ENCODE results near the gene KCNN3.

The KCNN3 gene

DNA sequence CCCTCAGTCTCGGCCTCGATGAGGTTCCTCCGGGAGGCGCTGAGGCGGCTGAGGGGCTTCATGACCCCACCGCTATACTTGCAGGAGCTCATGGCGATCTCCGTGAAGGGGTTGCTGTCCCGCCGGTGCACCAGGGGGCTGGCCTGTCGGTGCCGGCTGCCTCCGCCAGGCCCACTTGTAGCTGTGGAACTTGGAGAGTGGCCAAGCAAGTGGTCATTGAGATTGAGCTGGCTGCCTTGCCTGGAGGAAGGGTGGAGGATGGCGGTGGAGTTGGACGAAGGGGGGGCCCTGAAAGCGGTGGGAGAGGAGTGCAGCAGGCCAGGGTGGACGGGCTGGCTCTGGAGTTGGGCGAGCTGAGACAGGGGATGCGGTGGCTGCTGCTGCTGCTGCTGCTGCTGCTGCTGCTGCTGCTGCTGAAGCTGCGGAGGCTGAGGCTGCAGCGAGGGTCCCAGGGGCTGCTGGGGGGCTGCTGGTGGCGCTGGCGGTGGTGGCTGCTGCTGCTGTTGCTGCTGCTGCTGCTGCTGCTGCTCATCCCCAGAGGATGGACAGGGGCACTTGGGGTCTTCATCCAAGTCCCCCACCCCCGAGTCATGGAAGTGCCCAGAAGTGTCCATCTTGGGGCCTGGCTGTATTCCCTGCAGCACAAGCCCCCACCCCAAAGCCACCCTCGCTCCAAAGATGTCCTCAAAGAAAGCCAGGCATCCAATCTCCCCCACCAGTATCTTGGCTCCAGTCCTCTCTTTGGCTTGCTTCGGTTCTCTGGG, 548 bp downstream of the KCNN3 start:
- Mint-ChIP-seq H3K9me3 (no peaks in the 10 kb centered on the region), H3K36me3 (ENCODE audit: low read depth) (no peaks in the 10 kb centered on the region), H3K4me1 (ENCODE audit: low read depth) (peaks cover 29% of the 10 kb centered on the region), H3K4me3 (no peak overlapping the region), H3K27ac (no peak overlapping the region), H3K27me3 (ENCODE audit: low read depth) (peaks cover 34% of the 10 kb centered on the region)

DNA sequence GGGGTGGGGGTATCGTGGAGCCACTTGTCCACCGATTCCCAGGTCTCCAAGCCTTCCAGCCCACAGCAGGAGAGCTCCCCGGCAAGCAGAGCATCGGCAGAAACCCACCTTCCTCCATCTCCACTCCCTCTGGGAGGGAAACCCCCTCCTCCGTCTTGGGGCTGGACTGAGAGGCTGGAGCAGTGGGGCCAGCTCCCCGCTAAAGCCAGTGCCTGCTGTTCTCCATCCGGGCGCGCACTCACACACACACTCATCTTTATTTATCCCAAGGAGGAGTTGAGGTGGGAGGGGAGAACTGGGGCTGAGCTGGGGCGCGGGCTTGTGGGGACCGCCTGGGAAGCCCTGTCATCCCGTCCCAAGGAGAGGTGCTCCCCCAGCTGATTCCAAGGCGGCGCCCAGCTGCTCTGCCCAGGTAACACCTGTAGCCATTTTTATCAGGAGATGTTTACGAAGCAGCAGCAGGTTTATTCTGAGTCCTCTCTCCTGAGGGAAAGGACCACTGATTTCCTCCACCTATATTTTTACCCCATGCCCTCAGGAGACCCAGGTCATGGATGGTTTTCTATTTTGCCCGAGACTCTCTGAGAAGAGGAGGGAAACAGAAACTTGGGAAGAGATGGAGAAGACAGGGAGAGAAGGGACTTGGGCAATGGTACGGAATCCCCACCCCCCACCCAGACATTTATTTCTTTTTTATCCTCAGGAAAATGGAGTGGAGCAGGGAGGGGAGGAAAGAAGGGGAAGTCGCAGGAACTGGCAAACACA, 2.1 kb downstream of the KCNN3 start:
- Mint-ChIP-seq H3K27me3 (ENCODE audit: low read depth) (peaks cover 34% of the 10 kb centered on the region), H3K27ac (no peak overlapping the region), H3K36me3 (ENCODE audit: low read depth) (no peaks in the 10 kb centered on the region), H3K9me3 (no peaks in the 10 kb centered on the region), H3K4me1 (ENCODE audit: low read depth) (peaks cover 24% of the 10 kb centered on the region), H3K4me3 (no peak overlapping the region)

DNA sequence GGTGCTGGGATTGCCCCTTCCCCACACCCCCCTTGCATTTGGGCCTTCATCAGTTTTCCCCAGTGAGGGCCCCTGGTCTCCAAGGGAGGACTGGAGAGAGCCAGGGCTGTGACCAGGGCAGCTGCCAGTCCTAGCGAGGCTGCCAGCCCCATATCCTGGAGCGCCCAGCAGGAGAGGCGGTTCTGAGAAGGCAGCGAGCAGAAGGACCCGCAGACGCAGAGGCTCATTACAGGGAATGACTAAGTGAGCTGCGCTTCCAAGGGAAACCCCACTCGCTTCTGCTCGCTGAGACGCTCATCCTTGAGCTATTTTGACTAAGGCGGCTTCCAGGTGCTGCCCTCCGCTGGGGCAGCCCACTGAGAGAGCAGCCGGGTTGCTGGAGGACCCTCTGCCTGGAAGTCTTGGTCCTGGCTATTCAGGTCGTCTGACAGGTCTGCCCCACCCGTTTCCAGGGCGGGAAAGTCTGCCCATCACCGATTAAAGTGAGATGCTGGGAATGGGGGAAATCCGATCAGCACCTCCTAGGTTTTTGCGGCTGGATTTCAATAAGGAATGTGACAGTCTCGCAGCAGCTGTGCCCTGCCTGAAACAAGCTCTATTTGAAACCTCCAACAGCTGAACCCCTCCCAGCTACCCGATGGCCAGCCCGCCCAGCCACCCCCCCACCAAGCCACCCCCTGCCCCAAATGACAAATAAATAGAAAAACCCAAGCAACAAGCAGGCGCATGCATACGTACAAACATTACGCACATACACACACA, 2.8 kb downstream of the KCNN3 start:
- Mint-ChIP-seq H3K36me3 (ENCODE audit: low read depth) (no peaks in the 10 kb centered on the region), H3K4me3 (no peak overlapping the region), H3K9me3 (no peaks in the 10 kb centered on the region), H3K27ac (no peak overlapping the region), H3K4me1 (ENCODE audit: low read depth) (peaks cover 24% of the 10 kb centered on the region), H3K27me3 (ENCODE audit: low read depth) (peaks cover 34% of the 10 kb centered on the region)

DNA sequence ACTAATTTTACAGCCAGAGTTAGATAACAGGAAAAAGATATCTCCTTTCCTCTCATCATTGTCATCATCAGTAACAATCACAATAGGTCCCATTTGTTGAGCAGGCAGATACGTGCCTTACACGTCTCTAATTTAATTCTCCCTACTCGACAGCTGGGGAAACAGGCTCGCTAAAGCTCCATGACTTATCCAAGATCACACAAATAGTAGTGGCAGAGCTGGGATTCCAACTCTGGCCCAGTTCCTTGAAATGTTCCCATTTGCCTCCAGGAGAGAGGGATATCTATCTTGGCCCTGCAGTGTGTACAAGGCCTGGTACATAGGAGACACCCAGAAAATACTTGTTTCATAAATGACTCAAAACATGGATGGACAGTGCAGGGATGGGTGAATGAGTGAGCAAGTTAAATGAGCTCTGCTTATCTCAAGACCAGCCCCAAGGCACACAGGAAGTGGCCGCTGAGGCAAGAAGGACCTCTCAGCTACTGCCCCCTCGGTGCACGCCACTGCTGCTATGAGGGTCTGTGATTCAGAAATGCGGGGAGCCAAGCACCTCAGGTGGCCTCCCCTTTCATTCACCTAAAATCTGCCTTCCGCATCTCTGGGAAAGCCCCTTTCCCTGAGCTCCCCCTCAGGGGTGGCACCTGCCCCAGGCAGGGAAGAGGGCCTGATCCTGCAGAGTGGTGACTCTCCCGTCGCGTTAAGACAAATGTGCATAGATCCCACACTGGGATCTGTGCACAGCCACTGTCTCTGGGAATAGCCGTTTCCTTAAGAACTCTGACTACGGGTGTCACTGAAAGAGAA, 3.6 kb downstream of the KCNN3 start:
- H3K27ac Mint-ChIP-seq = no peak overlapping the region
- no peaks in the 10 kb centered on the region for H3K9me3 Mint-ChIP-seq
- H3K4me1 Mint-ChIP-seq (ENCODE audit: low read depth) = peaks cover 20% of the 10 kb centered on the region
- H3K27me3 Mint-ChIP-seq (ENCODE audit: low read depth) = peaks cover 34% of the 10 kb centered on the region
- H3K4me3 Mint-ChIP-seq = no peak overlapping the region
- H3K36me3 Mint-ChIP-seq (ENCODE audit: low read depth) = no peaks in the 10 kb centered on the region

DNA sequence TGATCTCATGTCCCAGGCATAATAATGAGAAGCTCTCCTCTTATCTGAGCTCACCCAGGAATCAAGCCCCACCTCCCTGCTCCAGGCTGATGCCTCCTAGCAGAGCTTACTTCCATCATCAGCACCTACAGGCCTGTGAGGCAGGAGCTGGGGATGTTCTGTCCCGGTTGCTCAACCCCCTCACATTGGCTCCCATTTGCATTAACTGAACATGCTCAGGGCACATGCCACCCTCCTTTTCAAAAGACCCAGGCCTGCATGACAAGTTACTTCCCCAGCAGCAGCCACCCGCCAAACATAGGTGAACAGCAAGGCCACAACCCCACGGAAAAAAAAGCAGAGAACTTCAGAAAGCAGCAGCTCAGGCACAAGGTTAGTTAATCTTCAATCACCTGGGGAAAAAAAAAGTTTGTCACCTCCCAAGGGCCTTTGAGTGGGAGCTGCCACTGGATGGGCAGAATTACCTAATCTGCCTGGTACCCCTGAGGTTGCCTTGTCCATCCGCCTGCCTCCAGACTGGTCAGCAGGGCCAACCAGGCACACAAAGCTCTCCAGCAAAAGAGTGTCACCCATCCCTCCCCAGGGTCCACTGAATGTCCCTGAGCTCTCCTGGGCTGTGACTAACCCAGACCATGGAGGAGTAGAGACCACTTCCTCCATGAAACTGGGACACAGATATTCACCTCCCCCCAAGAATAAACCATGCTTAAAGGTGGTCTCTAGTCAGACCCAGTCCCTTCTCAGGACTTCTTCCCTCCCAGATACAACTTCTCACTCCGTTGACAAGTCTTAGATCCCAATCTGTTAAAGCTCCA, 4.4 kb downstream of the KCNN3 start:
- Mint-ChIP-seq H3K27ac (no peak overlapping the region), H3K4me3 (no peak overlapping the region), H3K9me3 (no peaks in the 10 kb centered on the region), H3K27me3 (ENCODE audit: low read depth) (peaks cover 34% of the 10 kb centered on the region), H3K36me3 (ENCODE audit: low read depth) (no peaks in the 10 kb centered on the region), H3K4me1 (ENCODE audit: low read depth) (peaks cover 13% of the 10 kb centered on the region)

DNA sequence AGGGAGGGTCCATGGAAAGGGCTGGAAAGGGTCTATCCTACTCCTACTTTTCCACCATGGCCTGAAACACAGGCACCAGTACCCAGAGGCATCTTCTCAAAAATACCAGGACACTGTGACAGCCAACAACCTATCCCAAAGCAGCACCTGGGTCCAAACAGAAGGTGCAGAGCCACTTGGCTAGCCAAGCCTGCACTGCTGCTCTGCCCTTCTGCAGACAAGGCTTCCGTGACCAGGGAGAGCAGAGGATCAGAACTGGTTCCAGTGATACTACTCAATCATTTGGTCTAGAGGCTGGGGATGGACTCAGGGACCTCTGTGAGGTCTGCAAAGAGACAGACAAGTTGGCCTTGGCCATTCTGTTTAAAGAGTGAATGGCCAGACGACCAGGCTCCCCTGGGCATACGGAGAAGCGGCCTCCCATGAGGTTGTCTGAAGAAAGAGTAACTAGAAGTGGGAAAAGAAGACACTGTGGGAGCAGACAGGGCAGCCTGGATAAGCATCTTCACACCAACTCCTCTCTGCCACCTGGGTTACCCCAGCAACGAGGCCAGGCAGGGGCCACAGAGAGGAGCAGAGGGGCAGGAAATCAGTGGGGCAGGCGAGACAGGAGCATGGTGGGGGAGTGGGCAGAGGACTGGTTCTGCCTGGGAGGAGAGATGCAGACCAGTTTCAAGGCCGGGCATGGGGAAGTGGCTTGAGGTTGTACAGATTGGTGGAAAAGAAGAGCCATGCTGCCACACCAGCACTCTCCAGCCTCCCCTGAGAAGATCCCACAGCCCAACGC, 5.7 kb downstream of the KCNN3 start:
- no peaks in the 10 kb centered on the region for H3K36me3 Mint-ChIP-seq (ENCODE audit: low read depth)
- no peak overlapping the region for H3K4me3 Mint-ChIP-seq
- no peak overlapping the region for H3K27ac Mint-ChIP-seq
- H3K4me1 Mint-ChIP-seq (ENCODE audit: low read depth) = peaks cover 13% of the 10 kb centered on the region
- peaks cover 27% of the 10 kb centered on the region for H3K27me3 Mint-ChIP-seq (ENCODE audit: low read depth)
- H3K9me3 Mint-ChIP-seq = no peaks in the 10 kb centered on the region

DNA sequence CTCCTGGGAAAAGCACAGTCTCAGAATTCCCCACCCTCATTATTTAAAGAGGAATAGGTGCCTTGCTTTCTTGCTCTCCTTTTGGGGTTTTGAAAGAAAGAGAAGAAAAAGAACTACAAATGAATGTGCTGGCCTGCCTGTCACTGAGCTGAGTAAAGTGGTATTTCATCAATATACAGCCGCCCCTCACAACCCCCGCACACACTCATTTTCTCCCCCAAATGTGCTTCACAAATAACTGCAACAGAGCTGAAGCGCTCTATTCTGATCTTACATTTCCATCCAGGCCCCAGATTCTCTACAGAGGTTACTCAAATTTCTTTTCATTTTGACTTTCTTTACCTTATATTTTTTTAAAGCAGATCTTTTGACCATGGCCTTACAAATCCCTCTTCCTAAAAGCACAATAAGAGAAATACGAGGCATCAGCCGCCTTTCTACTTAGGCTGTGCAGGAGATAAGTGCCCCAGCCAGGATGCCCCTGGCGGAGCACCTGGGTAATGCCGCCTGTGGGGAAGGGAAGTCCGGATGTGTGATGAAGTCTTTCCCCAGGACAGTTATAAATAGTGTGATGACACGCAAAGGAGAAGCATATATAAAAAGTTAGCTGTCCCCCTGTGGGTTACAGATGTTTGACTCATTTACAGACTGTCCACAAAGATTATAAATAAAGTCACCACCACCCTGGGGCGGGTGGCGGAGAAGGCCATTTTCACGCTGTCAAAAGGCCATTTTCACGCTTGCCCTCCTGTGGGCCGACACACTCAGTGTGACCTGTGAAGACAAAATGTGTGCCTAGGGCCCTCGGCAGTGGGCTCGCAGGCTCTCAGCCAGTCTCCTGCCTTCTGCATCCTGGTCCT, 6.5 kb downstream of the KCNN3 start:
- Mint-ChIP-seq H3K9me3 (no peaks in the 10 kb centered on the region), H3K4me1 (ENCODE audit: low read depth) (peaks cover 9% of the 10 kb centered on the region), H3K27me3 (ENCODE audit: low read depth) (peaks cover 18% of the 10 kb centered on the region), H3K4me3 (no peak overlapping the region), H3K36me3 (ENCODE audit: low read depth) (no peaks in the 10 kb centered on the region), H3K27ac (no peak overlapping the region)

DNA sequence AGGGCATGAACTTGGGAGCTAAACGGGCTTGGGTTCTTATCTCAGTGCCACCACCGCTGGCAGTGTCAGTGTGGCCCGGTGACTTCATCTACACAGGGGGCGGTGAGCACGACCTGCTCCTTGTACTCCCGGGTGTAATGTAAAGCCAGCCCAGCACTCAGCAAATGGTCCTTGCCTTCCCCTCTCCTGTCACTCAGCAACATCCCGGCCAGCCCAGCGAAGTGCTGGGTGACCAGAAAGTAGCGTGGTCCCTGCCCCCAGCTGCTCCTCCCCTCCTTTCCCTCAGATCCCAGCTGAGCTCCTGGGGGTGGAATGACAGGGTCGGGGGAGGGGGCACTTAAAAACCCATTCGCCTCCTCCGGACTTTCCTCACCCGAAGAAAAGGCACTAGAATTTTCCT, 7.2 kb downstream of the KCNN3 start:
- no peak overlapping the region for H3K27ac Mint-ChIP-seq
- H3K4me3 Mint-ChIP-seq = no peak overlapping the region
- H3K36me3 Mint-ChIP-seq (ENCODE audit: low read depth) = no peaks in the 10 kb centered on the region
- H3K4me1 Mint-ChIP-seq (ENCODE audit: low read depth) = peaks cover 6% of the 10 kb centered on the region
- peaks cover 12% of the 10 kb centered on the region for H3K27me3 Mint-ChIP-seq (ENCODE audit: low read depth)
- no peaks in the 10 kb centered on the region for H3K9me3 Mint-ChIP-seq

DNA sequence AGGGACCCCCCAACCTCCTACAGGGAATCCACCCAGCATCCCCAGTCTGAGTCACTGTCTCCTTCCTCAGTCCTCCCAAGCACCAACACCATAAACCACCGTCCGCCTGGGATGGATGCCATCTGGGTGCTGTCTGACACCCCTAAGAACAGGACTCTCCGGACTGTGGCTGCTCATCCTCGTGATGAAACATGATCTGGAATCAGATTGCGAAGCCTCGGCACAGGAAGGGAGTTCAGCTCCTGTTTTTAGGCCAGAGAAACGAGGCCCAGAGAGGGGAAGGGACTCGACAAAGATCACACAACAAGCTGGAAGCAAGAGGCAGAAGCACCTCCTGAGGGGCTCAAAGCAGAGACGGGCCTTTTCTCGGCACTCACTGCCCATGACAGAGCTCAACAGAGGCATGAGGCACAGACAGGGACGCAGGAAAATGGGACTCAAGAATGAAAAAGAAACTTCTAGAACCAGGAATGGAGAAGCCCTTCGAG, 8.4 kb downstream of the KCNN3 start:
- no peak overlapping the region for H3K27ac Mint-ChIP-seq
- H3K36me3 Mint-ChIP-seq (ENCODE audit: low read depth) = no peaks in the 10 kb centered on the region
- no peak overlapping the region for H3K4me3 Mint-ChIP-seq
- H3K9me3 Mint-ChIP-seq = no peaks in the 10 kb centered on the region
- H3K27me3 Mint-ChIP-seq (ENCODE audit: low read depth) = peaks cover 1% of the 10 kb centered on the region
- peaks cover 7% of the 10 kb centered on the region for H3K4me1 Mint-ChIP-seq (ENCODE audit: low read depth)

DNA sequence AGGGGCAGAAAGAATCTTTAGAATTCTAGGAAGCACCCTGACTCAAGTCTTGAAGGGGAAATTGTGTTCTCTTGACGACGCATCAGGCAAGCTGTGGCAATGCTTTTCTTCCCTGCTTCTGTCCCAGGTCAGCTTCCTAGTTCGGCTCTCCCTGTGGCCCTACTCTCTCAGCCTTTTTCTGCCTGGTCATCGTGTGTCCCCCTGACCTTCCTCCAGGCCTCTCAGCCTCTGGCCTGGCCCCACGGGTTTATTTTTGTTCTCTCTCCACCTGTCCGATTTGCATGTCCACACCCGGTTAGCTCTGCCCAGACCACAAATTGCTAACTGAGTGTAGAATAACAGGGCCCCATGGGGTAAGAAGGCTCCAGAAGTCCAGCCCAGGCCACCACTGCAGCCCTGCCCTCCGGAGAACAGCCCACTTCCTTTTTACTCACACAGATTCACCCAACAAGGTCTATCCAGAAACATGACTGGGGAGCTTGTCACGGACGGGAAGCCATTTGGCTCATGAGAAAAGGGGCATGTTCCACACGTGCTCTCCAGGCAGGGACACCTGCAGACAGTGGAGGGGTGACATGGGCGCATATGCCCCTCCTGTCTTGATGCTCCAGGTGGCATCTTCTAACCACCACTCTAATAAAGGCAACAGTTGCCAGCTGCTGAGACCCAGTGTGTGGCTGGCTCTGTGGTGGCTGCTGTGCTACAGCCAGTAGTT, 9.8 kb downstream of the KCNN3 start:
- peaks cover 5% of the 10 kb centered on the region for H3K27me3 Mint-ChIP-seq (ENCODE audit: low read depth)
- H3K27ac Mint-ChIP-seq = no peak overlapping the region
- H3K4me1 Mint-ChIP-seq (ENCODE audit: low read depth) = peaks cover 7% of the 10 kb centered on the region
- H3K36me3 Mint-ChIP-seq (ENCODE audit: low read depth) = no peaks in the 10 kb centered on the region
- H3K9me3 Mint-ChIP-seq = no peaks in the 10 kb centered on the region
- H3K4me3 Mint-ChIP-seq = no peak overlapping the region

DNA sequence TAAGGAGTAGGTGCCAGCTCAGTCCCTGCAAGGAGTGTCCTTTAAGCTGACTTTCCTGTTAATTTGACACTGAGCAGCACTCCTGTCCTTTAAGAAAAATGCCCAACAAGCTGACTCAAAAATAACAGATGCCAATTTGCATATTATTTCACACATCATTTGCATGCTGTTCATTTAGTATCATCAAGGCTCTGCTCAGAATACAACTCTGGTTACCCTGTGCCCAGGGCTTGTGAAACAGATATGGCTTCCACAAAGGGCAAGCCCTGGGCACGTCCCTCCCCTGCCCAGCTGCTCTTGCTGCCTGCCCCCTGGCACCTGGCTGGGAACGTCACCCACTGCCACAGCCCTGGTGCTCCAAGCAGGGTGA, 10.3 kb downstream of the KCNN3 start:
- Mint-ChIP-seq H3K9me3 (no peaks in the 10 kb centered on the region), H3K4me3 (no peak overlapping the region), H3K27me3 (ENCODE audit: low read depth) (peaks cover 5% of the 10 kb centered on the region), H3K36me3 (ENCODE audit: low read depth) (no peaks in the 10 kb centered on the region), H3K27ac (no peak overlapping the region), H3K4me1 (ENCODE audit: low read depth) (peaks cover 7% of the 10 kb centered on the region)
